HL-60/S4 treated with retinoic acid at 250 ng/mL for 4 days and 3 days (cell line): ENCODE measurements around the gene TMEM117.

ENCODE experiments used
- in situ Hi-C: fragments of 300-500 bp; cut with MboI; formaldehyde crosslinking; loops from 2 replicates; pipeline ENCODE4 v1.7.0; 2022; ENCODE audit warnings: low sequenced_read_pairs

The TMEM117 gene

DNA sequence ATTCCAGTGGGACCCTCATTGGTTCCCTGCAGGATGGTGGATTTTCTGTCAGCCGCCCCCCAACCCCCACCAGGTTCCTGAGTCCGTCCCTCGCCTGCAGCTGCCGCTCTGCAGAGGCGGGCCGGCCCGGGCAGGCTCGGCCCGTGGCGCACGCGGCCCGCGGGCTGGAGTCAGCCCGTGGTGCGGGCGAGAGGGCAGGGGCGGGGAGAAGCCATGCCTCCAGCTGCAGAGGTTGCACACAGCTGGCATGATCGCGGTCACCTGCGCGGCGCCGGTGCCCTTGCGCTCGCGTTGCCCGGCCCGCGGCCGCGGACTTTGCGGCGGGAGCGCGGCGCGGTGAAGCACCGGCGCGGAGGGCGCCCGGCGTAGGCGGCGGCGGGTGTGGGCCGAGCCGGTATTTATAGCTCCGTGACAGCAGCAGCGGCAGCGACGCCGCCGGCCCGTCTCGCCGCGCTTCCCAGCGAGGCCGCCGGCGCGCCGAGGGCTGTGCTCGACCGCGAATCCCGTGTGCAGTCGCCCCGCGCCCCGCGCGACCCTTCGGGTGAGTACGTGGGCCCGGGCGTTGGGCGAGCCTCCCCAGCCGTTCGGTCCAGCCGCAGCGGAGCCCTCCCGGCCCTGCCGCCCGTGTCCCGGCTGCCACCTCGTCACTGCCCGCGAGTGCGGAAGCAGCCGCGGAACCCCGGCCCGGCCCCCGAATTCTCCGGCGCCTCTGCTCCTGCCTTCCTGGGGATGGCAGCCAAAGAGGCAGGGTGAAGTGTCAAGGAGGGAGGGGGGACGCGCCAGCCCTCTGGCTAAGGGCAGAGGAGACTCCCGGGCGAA is at the start of gene TMEM117:
Gene TMEM117 (plus strand): TSS at position 426 of the 819 bp plus-strand sequence.
- in situ Hi-C loops, result no loop called here

DNA sequence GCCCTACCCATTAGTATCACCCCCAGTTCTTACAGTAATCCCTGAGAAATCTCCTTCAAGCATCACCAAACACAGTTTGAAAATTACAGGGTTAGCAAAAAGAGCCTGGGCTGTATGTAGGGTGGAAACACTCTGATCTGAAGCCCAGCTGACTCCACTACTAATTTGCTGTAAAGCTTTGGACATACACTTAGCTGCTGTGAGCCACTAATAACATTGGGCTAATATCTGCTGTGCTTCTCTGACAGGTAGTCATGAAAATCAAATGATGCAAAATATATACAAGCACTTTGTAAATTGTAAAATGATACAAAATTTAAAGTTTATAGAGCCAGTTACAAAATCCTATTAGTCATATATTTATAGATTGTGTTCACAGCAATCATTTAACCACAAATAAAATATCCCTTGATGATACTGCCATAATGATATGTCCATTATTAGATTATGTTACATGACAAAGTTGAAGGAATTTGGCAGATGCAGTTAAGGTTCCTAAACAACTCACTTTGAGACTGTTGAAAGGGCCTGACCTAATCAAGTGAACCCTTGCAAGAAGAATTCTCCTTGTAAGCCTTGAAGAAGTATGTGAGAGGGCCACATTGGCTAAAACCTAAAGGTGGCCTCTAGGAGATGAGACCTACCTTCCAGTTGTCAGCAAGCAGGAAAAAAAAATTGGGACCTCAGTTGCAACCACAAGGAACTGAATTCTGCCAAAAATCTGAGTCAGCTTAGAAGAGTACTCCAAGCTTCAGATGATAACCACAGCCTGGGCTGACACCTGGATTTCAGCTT is 48.8 kb upstream of the TMEM117 start:
- in situ Hi-C loops, result no loop called here

DNA sequence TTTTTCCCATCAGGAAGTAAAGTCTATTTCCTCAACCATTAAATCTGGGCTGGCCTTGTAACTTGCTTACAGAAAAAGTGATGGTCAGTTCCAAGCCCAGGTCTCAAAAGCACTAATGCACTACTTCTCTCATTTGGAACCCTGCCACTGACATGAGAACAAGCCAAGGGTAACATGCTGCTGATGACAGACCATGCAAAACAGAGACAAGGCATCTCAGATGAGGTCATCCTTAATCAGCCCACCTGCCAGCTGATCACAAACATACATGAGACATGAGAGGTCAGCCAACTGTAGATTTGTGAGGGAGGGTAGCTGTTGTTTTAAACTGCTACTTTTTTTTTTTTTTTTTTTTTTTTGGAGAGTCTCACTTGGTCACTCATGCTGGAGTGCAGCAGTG is 45.9 kb upstream of the TMEM117 start:
- in situ Hi-C loops, result no loop called here

DNA sequence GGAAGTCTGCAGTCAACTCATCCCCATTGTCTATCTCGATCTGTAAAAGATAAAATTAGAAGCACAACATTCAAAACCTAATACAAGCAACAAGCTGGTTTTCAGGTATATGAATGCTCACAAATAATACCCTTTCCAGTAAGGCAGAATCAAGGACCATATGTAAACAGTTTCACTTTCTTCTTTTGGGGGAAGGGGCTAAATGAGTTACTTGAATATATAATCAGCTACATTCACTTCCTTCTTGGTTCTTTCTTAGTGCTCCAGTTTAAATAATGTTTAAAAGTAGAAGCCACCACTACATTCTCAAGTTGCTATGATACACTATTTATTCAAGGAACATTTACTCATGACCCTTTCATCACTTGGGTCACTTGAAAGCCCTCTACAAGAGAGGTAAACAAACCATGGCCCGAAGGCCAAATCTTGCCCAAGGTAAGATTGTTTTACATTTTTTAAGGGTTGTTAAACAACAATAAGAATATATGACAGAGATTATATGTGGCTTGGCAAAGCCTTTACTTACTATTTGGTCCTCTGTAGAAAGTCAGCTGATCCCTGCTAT is 40.1 kb upstream of the TMEM117 start:
- in situ Hi-C loops, result no loop called here

DNA sequence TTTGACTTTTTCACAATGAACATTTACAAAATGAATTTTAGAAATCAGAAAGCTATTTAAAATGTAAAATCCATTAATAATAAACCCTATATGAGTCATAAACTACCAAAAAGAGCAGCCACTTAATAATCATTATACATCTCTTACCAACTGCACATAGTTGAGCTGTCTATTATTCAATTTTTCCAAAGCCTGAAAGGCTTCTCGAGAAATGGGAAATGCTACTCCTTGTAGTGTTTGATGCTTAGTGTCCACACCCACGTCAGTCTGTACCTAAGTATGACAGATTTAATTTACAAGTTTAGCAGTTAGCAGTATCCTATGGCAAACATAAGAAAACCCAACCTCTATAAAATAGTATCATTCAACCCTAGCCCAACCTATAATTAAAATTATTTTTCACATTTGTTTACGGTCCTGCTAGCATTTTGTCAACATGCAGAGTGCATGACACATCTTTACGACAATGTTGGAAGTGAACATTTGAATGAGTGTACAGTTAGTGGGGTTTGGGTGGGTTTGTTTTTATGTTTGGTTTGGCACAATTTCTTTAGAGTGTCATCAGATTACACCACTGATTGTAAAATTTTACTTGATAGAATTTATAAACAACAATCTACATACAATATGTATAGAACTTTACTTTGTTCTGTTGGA is 38.2 kb upstream of the TMEM117 start:
- in situ Hi-C loops, result no loop called here

DNA sequence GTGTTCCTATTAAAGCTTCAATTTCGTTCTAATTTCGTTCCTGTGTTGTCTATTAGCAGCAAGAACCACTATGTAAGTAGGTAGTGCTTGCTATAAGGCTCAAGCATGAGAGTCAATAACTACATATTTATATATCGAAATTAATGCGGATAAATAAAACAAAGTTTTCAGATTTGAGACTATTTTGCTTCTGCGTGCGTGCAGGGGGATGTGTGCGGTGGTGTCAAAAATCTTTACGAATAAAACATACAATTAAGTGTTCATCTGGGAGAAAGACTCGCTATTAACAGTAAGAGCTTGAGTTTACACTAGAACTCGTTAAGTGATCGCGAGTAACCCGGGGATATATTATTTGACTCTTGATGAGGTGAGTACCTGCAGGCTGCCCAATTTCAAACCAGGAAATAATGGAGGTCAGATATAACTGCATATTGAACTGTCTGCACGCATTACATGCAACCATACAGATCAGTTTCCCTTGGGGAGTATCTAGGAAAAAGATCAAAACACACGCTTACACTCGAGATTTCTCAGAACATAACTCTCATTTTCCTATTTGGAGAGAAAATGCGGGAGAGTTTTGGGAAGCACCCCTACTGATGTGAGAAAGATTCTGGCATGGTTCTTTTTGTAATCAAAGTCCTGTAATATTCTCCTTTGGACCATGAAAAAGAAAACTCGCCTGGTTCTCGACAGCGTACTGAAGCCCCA is 30.6 kb upstream of the TMEM117 start:
- in situ Hi-C loops, result no loop called here

DNA sequence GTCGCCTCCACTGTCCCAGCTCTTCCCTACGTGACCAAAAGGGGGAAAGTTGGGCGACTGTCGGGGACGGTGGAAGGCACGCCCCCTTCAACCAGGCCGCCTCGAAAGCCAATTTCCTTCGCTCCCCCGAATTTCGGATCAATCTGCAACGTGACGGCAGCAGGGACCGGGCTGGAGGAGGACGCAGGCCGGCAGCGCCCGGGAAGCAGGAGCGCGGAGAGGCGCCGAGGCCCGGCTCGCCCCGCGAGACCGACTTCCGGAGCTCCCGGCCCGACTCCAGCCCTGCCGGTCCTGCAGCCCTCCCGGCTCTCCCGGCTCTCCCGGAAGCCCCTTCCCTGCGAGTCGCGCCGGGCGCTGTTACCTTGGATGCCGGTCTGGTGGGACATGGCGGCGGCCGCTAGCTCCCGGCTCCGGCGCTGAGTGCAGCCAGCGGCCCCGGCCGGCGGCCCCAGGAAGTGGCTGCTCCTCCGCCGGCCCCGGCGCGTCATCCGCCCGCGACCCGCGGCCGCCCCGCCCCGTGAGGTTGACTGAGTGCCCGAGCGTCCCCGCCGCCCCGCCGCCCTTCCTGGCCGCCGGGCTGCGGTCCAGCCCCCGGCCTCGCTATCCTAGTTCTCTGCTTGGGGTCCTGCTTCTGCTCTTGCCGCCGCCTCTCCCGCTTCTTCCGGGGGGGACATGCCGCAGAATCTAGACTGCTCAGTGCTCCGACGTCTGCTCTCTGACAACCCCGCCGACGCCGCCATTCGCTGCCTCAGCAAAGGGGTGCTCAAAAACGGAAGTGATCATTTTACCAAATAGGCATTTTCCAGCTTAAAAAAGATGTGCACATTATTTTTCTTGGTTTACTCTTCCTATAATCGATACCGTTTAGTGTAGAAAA is 29.8 kb upstream of the TMEM117 start, which contains the start of gene TWF1:
Gene TWF1 (minus strand): TSS at position 458 of the 877 bp plus-strand sequence. CDS start 72 bp downstream, at position 386.
- in situ Hi-C loops, result no loop called here

DNA sequence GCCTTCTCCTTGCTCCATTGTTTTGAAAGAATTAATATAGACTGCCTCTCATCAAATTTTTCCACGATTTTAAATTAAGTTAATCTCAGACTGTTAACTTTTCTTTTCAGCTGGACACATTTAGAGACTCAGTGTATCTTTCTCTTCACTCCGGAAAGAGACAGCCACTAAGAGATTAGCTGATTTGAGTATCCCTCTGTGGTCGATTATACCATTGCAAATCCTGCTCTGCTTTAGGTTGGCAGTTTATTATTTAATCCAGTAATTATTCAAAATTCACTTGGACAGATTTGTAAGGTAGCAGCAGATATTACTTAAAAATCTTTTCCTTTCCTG is 29.2 kb upstream of the TMEM117 start:
- in situ Hi-C loops, result no loop called here

DNA sequence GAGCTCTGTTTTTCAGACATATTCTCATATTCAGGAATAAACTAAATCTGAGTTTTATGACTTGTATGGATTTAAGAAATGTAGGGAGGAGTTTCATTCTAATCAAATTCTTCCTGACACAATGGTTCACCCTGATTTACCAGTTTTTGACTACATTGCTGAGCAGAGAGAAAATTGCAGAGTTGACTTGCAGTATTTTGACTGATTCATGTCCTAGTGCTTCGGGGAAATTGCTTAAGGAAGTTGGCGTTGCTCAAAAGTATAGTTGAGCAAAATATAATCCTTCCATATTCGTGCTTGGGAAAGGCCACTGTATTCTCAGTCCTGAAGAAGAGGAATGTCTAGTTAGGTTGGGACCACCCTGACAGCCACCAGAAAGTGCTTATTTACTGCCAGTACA is 28.5 kb upstream of the TMEM117 start:
- in situ Hi-C loops, result no loop called here

DNA sequence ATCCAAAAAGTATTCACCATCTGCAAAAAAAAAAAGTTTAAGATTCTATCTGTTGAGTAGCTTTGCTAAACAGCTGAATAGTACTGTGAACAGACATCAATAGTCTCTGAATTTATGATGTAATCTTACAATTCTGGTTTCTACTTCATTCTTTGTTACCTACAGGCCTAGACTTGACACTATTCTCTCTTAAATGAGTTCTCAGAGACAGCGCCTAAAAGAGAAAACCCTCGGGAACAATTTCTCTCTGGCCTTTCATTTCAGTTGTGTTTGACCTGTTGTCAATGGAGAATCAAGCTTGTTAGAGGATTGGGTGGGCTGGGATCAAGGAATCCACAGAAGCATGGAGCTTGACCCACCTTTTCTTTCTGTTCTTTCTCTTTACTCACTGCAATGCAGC is 23.8 kb upstream of the TMEM117 start:
- in situ Hi-C loops, result no loop called here

DNA sequence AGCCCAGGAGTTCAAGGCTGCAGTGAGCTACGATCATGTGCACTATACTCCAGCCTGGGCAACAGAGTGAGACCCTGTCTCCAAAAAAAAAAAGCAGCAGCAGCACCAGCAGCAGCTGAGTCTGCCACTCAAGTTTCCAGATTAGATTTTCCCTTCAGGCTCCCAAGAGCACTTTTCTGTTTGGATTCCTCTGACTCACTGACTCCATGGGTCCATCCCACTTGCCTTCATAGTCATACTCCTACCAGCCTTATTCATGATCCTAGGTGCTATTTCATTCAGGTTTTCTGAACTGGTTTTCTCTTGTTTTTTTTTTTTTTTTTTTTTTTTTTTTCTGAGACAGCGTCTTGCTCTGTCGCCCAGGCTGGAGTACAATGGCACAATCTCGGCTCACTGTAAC is 23.0 kb upstream of the TMEM117 start:
- in situ Hi-C loops, result no loop called here

DNA sequence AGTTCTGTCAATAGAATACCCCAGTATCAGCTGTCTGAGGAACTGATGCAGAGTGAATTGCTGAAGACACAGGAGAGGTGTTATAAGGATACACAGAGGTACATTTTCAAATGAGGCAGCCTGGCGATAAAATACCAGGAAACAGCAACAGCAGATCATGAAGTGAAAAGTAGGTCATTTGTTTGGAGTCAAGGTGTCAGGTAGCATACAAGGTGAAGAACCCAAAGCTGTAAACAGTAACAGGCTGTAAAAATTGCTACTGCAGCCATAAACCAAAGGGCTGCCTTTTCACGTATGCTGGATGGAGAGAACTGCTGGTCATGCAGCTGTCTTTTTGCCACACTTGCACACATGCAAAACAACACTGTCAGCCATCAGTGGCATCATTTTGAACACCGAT is 20.5 kb upstream of the TMEM117 start:
- in situ Hi-C loops, result no loop called here

DNA sequence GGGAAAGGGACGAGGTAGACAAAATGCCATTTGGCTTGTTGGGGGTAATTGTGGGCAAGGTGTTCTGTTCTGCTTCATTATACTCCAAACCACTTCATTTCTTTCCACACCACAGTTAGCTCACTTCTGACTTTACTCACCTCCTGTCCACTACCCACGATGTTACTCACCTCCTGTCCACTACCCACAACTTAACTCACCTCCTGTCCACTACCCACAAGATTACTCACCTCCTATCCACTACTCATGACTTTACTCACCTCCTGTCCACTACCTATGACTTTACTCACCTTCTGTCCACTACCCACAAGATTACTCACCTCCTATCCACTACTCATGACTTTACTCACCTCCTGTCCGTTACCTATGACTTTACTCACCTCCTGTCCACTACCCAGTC is 19.7 kb upstream of the TMEM117 start:
- in situ Hi-C loops, result no loop called here

DNA sequence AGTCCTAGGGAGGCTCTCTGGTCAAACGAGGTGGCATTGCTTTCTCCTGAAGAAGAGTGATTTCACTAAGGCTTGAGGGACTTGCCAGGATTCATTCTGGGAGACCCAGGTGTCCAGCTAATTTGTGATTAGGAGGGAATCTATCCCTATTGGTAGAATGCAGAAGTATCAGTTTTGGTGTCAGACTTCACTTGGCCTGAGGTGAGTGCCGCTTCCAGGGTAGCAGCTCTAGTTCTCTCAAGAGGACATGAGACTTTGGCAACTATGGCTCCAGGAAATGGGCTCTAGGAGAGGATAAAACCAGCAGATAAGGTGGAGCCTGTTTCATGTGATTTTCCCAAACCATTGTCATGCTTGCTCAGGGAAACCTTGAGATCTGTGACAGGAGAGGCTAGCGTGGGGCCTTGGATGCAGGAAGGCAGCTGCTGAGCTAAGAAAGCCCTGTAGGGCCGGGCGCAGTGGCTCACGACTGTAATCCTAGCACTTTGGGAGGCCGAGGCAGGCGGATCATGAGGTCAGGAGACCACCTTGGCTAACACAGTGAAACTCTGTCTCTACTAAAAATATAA is 11.6 kb upstream of the TMEM117 start:
- in situ Hi-C loops, result no loop called here

DNA sequence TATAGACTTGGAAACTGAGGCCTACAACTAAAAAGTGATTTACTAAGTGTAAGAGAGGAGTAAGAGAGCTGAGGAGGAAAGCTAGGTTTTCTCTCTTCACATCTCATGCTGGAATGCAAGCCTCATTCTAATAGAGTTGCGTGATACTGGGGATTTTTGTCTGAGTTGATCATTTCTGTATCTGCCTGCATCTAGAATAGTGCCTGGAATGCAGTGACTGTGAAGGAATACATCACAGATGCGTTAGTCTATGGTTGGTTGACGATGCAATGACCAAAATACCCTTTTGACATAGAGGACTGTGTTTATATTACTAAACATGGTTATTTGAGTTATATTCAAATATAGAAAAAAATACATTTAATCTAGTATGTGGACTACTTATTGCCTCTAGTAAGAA is 9.2 kb upstream of the TMEM117 start:
- in situ Hi-C loops, result no loop called here

DNA sequence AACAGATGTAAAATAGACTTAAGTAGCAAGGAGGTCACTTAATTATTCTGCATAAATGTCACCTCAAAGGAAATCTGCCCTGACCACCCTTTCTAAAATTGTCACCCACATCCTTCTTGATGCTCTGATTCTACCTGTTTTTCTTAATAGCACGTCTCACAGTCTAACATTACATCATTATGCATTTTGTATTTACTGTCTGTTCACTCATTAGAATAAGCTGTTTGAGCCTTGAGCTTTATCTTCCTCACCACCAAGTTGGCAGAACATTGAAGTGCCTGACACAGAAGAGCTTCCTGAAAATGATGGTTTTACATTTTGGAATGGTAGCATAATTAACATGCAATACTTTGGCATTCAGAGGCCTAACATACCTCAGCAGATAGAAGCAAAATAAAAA is 8.8 kb upstream of the TMEM117 start:
- in situ Hi-C loops, result no loop called here

DNA sequence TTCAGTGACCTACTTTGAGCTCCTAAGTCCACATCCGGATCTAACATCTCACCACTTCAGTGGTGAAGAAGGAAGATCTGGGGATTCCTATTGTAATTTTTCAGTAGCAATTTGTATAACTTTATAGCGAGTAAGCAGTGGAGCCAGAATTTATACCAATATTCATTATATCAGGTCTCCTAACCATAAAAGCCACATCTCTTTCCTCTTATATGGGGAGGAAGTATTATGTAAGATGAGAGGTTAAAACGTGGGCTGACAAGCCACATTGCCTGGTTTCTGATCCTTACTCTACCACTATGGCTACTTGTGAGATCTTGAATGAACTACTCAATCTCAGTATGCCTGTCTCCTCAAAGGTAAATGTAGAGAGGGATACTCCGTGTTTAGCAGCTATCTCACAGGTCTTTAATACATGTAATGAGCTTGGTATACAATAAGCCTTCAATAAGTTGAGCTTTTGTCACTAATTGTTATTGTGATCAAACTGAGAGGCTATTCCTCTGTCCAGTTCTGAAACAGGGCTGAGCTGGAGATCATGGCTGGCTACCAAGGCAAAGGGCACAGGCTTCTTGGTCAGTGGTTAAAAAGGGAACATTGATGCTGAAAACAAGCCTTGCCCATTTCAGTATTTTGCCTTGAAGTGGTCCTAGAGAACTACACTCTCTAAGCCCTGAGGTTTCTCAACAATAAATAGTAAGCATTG is 3.3 kb upstream of the TMEM117 start:
- in situ Hi-C loops, result no loop called here

DNA sequence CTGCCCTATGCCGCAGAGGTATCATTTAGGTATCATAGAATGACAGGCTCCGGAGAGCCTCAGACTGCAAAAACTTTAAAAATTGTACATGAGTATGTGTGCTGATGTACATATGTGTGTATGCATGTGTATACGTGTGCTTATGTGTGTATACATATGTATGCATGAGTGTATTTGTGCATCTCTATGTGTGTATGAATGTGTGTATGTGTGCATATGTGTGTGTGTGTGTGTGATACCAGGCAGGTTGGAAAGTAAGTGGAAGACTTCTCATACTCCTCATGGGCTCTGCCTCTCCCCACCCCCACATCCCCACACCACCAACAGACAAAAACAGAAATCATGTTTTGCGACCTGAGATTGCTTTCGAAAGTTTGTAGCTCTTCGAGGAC is 621 bp upstream of the TMEM117 start:
- in situ Hi-C loops, result no loop called here

DNA sequence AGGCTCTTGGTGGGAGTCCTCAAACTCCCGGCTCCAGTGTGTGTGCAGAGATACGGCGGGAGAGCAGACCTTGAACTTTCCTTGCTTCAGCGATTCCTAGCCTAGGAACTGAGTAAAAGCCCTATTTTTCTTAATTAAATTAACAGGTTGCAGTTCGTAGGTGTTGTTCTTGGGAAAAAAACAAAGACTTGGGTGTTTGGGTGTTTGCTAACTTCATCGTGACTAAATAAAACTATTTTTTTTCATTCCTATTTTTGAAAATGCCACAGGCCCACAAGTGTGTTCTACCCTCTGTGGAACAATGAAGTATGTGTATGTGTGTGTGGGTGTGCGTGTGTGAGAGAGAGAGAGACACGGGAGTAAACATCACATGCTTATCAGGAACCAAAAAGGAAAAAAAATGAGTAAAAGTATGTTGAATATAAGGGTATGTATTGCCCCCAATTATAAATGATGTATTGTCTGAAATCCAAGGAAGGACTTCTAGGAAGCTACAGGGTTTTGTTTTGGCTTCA is 651 bp downstream of the TMEM117 start:
- in situ Hi-C loops, result no loop called here
